Measurements from ENCODE around the gene LRP1B.

Gene LRP1B

GRCh38 chr2:140679752-140680151 lies 1451.1 kb downstream of the LRP1B start:
- TF ChIP-seq ZFX (IDR thresholded peaks at IDR 0.05; ENCODE audit: borderline replicate concordance) (no peak), CTCF (IDR thresholded peaks at IDR 0.05) (no peak)
- H3K27ac ChIP-seq, result no peak overlapping the region

- H3K27ac ChIP-seq, result no peak overlapping the region
- TF ChIP-seq ZFX (IDR thresholded peaks at IDR 0.05; ENCODE audit: borderline replicate concordance) (no peak), CTCF (IDR thresholded peaks at IDR 0.05) (no peak)
Measured at GRCh38 chr2:140669911-140670310, 1460.9 kb downstream of the LRP1B start.

- TF ChIP-seq CTCF (IDR thresholded peaks at IDR 0.05) (no peak), ZFX (IDR thresholded peaks at IDR 0.05; ENCODE audit: borderline replicate concordance) (no peak)
- peak overlapping the region; percentile 46 for H3K27ac ChIP-seq
Measured at GRCh38 chr2:140667203-140667602, 1463.6 kb downstream of the LRP1B start.

GRCh38 chr2:140662504-140662903 lies 1468.3 kb downstream of the LRP1B start:
- no peak overlapping the region for H3K27ac ChIP-seq
- no peak for TF ChIP-seq ZFX (IDR thresholded peaks at IDR 0.05; ENCODE audit: borderline replicate concordance)
- no peak for TF ChIP-seq CTCF (IDR thresholded peaks at IDR 0.05)

- peak overlapping the region; percentile 69 for H3K27ac ChIP-seq
- TF ChIP-seq ZFX (IDR thresholded peaks at IDR 0.05; ENCODE audit: borderline replicate concordance) (no peak), CTCF (IDR thresholded peaks at IDR 0.05) (no peak)
Measured at GRCh38 chr2:140658760-140659692, 1471.8 kb downstream of the LRP1B start.

GRCh38 chr2:140657657-140658056 lies 1473.2 kb downstream of the LRP1B start:
- TF ChIP-seq ZFX (IDR thresholded peaks at IDR 0.05; ENCODE audit: borderline replicate concordance) (no peak), CTCF (IDR thresholded peaks at IDR 0.05) (no peak)
- peak overlapping the region; percentile 69 for H3K27ac ChIP-seq

- TF ChIP-seq ZFX (IDR thresholded peaks at IDR 0.05; ENCODE audit: borderline replicate concordance) (no peak), CTCF (IDR thresholded peaks at IDR 0.05) (no peak)
Measured at GRCh38 chr2:140654565-140654964, 1476.3 kb downstream of the LRP1B start.

More at GRCh38 chr2:140654565-140654964, 1476.3 kb downstream of the LRP1B start:
- H3K27ac ChIP-seq, result no peak overlapping the region
